ENCODE measurements around the gene JAK2. TPM values are rescaled to one million over a fixed set of nuclear protein-coding genes. Genes with fewer than 3 reads are reported as not detected.
A peak's percentile ranks its signal among the peaks of the same experiment; 100 is the strongest.

The JAK2 gene
- 10 to 100 TPM; 28.8 to 46.9 (median 35.4) TPM for total RNA-seq

DNA sequence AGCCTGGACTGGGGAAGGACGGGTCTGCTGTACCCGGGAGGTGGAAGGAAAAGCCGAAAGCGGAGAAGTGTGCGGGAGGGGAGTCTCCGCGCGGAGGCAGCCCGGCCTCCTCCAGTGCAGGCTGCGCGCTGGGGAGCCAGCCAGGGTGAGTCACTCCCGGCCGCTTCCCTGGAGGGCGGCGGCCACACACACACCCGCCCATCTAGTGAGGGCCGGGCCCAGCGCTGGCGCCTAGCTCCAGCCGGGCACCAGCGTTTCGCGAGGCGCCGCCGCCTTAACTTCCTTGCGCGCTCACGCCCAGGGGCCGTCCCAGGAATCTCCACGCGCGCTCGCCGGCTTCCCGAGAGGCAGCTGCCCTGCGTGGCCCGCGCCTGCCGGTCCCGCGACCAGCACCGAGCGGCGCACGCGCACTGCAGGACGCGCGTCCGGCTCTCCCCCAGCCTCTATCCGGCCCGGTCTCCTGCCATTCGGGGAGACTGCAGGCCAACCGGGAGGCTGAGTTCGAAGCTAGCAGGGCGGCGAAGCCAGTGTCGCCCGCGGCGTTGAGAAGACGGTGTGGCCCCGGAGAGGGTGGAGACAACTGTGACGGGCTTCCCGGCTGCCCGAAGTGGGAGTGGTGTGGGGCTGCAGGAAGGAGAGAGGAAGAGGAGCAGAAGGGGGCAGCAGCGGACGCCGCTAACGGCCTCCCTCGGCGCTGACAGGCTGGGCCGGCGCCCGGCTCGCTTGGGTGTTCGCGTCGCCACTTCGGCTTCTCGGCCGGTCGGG is at the start of gene JAK2:
Gene JAK2, plus strand, starts transcription at position 652 of the 765 bp plus-strand sequence. CDS start 36,716 bp downstream, outside the sequence.
- TF ChIP-seq, protein P1, sequence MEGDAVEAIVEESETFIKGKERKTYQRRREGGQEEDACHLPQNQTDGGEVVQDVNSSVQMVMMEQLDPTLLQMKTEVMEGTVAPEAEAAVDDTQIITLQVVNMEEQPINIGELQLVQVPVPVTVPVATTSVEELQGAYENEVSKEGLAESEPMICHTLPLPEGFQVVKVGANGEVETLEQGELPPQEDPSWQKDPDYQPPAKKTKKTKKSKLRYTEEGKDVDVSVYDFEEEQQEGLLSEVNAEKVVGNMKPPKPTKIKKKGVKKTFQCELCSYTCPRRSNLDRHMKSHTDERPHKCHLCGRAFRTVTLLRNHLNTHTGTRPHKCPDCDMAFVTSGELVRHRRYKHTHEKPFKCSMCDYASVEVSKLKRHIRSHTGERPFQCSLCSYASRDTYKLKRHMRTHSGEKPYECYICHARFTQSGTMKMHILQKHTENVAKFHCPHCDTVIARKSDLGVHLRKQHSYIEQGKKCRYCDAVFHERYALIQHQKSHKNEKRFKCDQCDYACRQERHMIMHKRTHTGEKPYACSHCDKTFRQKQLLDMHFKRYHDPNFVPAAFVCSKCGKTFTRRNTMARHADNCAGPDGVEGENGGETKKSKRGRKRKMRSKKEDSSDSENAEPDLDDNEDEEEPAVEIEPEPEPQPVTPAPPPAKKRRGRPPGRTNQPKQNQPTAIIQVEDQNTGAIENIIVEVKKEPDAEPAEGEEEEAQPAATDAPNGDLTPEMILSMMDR (IDR thresholded peaks at IDR 0.05): no peak
- peak; percentile 15 for TF ChIP-seq POLR2A (IDR thresholded peaks at IDR 0.05)
- TF ChIP-seq POLR2AphosphoS5 (IDR thresholded peaks at IDR 0.05): peak; percentile 59 to 80 (median 69)
- H3K36me3 ChIP-seq: no peaks in the 10 kb centered on the region
- intact Hi-C loops (cut with DNase I; ENCODE audit: low total_unique reads): loop anchor here (10.0 kb wide), 1 partner anchor 220 kb away; no protein-coding TSS in a partner anchor

DNA sequence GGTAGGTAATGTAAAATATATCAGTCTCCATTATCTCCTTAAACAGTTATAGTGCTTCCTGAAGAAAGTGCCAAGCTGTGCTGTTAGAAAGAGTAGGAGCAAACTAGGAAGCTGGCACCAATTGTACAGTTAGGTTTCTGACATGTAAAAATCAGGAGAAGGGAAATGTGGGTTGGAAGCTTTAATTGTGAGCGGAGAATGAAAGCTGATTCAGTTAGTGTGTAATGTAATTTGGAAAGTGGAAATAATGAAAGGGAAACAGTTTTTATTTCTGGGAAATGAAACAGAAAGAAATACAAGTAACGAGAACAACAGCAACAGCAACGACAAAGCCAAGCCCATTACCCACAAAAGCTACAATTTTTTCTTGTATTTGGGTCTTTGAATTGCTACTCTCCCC is 48.8 kb upstream of the JAK2 start:
- H3K9me3 ChIP-seq: no peaks in the 10 kb centered on the region
- no peak overlapping the region for H3K27ac ChIP-seq
- H3K4me1 ChIP-seq: peaks cover 0 to 6% of the 10 kb centered on the region in 2 donors
- DNase-seq (ENCODE audit: low spot score in 2 of 2): no peak
- H3K36me3 ChIP-seq: no peaks in the 10 kb centered on the region
- no peaks in the 10 kb centered on the region for H3K27me3 ChIP-seq
- TF ChIP-seq POLR2A (IDR thresholded peaks at IDR 0.05) (no peak), POLR2AphosphoS5 (IDR thresholded peaks at IDR 0.05) (no peak)
- TF ChIP-seq, protein P1 (IDR thresholded peaks at IDR 0.05): no peak
- H3K4me3 ChIP-seq: no peak overlapping the region
- intact Hi-C loops (cut with DNase I; ENCODE audit: low total_unique reads): no loop called here

More for the DNA sequence above, at the start of gene JAK2:
- H3K27me3 ChIP-seq: no peaks in the 10 kb centered on the region
- H3K27ac ChIP-seq: peak within 1 kb of the TSS; percentile 95 to 100
- H3K4me1 ChIP-seq: peaks cover 0 to 9% of the 10 kb centered on the region in 2 donors
- H3K9me3 ChIP-seq: no peaks in the 10 kb centered on the region
- DNase-seq (ENCODE audit: low spot score in 2 of 2): peak; percentile 90 to 91
- H3K4me3 ChIP-seq: peak within 1 kb of the TSS; percentile 93 to 98 (median 96)

DNA sequence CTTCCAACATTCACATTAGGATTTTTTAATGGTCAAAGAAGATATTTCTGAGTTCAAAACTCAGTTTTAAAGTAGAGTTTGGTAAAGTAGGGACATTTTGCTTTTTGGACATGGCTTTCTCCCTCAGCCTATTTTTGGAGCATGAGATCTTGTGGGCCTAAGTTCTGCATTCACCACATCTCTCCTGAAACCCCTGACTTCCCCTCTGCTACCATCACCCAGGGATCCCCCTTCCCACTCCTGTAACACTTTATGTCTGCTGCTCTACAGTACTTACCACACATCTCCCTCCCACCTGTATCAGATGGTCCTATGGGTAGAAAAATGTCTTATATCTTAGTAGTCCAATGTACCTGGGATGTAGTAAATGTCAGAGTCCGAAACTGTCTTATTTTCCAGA is 48.2 kb upstream of the JAK2 start:
- intact Hi-C loops (cut with DNase I; ENCODE audit: low total_unique reads): no loop called here
- DNase-seq (ENCODE audit: low spot score in 2 of 2): no peak
- Histone ChIP-seq H3K9me3 (no peaks in the 10 kb centered on the region), H3K36me3 (no peaks in the 10 kb centered on the region), H3K27ac (no peak overlapping the region), H3K27me3 (no peaks in the 10 kb centered on the region), H3K4me3 (no peak overlapping the region), H3K4me1 (peaks cover 0 to 6% of the 10 kb centered on the region in 2 donors)
- TF ChIP-seq, protein P1 (IDR thresholded peaks at IDR 0.05): no peak
- TF ChIP-seq POLR2AphosphoS5 (IDR thresholded peaks at IDR 0.05) (no peak), POLR2A (IDR thresholded peaks at IDR 0.05) (no peak)

DNA sequence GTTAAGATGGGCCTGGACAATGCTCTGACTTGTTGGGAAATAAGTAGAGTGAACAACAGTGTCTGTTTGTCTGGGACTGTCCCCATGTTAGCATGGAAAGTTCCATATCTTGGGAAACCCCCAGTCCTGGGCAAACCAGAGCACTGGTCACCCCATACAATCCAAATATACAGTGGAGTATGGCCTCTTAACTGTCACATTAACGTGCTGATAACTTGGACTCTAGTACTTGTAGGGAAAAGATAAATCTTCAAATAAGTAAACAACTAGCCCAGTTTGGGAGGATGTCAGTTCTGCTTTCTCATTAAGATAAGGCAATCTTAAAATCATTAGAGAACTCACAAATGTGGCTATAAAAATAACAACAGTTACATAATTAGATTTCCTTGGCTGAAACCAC is 47.6 kb upstream of the JAK2 start:
- H3K4me3 ChIP-seq: no peak overlapping the region
- no peaks in the 10 kb centered on the region for H3K27me3 ChIP-seq
- intact Hi-C loops (cut with DNase I; ENCODE audit: low total_unique reads): no loop called here
- DNase-seq (ENCODE audit: low spot score in 2 of 2): no peak
- H3K4me1 ChIP-seq: peaks cover 0 to 5% of the 10 kb centered on the region in 2 donors
- H3K36me3 ChIP-seq: no peaks in the 10 kb centered on the region
- H3K27ac ChIP-seq: no peak overlapping the region
- no peak for TF ChIP-seq POLR2AphosphoS5 (IDR thresholded peaks at IDR 0.05)
- TF ChIP-seq POLR2A (IDR thresholded peaks at IDR 0.05): no peak
- TF ChIP-seq, protein P1 (IDR thresholded peaks at IDR 0.05): no peak
- H3K9me3 ChIP-seq: no peaks in the 10 kb centered on the region

DNA sequence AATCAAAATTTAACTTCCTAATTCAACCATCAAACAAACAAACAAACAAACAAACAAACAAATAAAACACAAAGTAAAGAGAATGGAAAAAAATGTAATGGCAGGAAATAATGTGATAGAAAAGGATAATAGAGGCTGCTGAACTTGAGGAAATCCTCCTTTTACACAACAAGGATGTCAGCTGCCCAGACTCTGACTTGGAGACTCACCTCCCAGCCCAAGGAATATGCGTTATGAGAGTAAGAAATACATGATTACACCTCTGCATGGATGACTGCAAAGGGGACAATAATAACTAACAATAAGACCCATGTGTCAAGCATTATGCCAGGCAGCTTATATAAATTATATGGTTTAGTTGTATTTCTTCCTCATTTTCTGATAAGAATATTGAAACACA is 46.6 kb upstream of the JAK2 start:
- intact Hi-C loops (cut with DNase I; ENCODE audit: low total_unique reads): no loop called here
- no peak for TF ChIP-seq POLR2AphosphoS5 (IDR thresholded peaks at IDR 0.05)
- TF ChIP-seq POLR2A (IDR thresholded peaks at IDR 0.05): no peak
- TF ChIP-seq, protein P1 (IDR thresholded peaks at IDR 0.05): no peak

More for the DNA sequence above, 46.6 kb upstream of the JAK2 start:
- no peak overlapping the region for H3K27ac ChIP-seq
- H3K36me3 ChIP-seq: no peaks in the 10 kb centered on the region
- H3K4me1 ChIP-seq: no peaks in the 10 kb centered on the region
- no peak for DNase-seq (ENCODE audit: low spot score in 2 of 2)
- no peaks in the 10 kb centered on the region for H3K9me3 ChIP-seq
- H3K27me3 ChIP-seq: no peaks in the 10 kb centered on the region
- H3K4me3 ChIP-seq: no peak overlapping the region
